ENCODE data around the gene MVB12B. TPM values are rescaled to one million over a fixed set of nuclear protein-coding genes. Genes with fewer than 3 reads are reported as not detected.

Gene MVB12B
- total and polyA plus RNA-seq, 2 of the 13 experiments (the other 11 are each of a cell fraction or from before 2014, with no cell fraction given), result 12.1 to 30.1 TPM

DNA sequence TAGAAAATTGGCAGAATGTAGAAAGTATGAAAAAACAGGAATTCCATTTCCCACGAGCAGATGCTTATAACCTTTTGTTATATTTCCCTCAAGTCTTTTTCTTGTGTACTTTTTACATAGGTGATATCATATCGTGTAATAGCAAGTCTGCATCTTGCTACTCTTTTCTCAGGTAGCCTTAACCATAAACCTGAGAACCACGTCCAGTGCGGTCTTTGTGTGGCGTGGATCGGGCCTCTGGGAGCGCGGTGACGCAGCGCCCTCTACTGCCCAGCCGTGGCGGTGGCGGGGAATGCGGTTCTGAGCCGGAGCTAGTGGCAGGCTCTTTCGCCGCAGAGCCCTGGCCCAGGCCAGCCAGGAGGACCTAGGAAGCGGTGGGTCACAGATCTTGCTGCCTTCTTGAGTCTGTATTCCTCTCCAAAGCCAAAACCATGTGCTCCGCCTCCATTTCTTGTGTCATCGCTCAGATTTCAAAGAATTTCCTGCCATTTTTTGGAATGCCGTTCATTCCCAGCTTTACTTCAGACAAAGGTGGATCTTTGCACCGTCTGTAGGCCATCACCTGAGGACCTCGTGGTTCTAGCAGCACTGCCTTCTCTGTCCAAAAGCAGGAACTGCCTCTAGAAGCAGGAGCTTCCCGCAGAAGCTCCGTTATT, 71.9 kb downstream of the MVB12B start (continued):
- TF ChIP-seq ZBTB2 (CRISPR knock-in tag; IDR thresholded peaks at IDR 0.05; ENCODE audit: low read depth) (no peak), TOPORS (CRISPR knock-in tag; IDR thresholded peaks at IDR 0.05) (no peak), TIGD3 (CRISPR knock-in tag; IDR thresholded peaks at IDR 0.05; ENCODE audit: borderline replicate concordance) (no peak), FOXJ3 (CRISPR knock-in tag; IDR thresholded peaks at IDR 0.05; ENCODE audit: borderline replicate concordance) (no peak), ZNF784 (CRISPR knock-in tag; IDR thresholded peaks at IDR 0.05; ENCODE audit: borderline replicate concordance) (no peak), FOXA1 (IDR thresholded peaks at IDR 0.05) (no peak), FOXA1 (CRISPR knock-in tag; IDR thresholded peaks at IDR 0.05) (no peak), ATM (IDR thresholded peaks at IDR 0.05; ENCODE audit: borderline replicate concordance) (no peak), ZNF674 (CRISPR knock-in tag; IDR thresholded peaks at IDR 0.05; ENCODE audit: low read depth) (no peak), ELF1 (CRISPR knock-in tag; IDR thresholded peaks at IDR 0.05) (no peak), ELK4 (CRISPR knock-in tag; IDR thresholded peaks at IDR 0.05; ENCODE audit: borderline replicate concordance) (no peak)
- TF ChIP-seq, protein P1, sequence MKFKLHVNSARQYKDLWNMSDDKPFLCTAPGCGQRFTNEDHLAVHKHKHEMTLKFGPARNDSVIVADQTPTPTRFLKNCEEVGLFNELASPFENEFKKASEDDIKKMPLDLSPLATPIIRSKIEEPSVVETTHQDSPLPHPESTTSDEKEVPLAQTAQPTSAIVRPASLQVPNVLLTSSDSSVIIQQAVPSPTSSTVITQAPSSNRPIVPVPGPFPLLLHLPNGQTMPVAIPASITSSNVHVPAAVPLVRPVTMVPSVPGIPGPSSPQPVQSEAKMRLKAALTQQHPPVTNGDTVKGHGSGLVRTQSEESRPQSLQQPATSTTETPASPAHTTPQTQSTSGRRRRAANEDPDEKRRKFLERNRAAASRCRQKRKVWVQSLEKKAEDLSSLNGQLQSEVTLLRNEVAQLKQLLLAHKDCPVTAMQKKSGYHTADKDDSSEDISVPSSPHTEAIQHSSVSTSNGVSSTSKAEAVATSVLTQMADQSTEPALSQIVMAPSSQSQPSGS (CRISPR knock-in tag; IDR thresholded peaks at IDR 0.05), result 0 out of 2 replicates have a peak, but pooled peaks have one; percentile 17
- TF ChIP-seq, protein P2, sequence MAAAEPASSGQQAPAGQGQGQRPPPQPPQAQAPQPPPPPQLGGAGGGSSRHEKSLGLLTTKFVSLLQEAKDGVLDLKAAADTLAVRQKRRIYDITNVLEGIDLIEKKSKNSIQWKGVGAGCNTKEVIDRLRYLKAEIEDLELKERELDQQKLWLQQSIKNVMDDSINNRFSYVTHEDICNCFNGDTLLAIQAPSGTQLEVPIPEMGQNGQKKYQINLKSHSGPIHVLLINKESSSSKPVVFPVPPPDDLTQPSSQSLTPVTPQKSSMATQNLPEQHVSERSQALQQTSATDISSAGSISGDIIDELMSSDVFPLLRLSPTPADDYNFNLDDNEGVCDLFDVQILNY (CRISPR knock-in tag; conservative IDR thresholded peaks at IDR 0.05), result no peak
- TF ChIP-seq, protein P3, sequence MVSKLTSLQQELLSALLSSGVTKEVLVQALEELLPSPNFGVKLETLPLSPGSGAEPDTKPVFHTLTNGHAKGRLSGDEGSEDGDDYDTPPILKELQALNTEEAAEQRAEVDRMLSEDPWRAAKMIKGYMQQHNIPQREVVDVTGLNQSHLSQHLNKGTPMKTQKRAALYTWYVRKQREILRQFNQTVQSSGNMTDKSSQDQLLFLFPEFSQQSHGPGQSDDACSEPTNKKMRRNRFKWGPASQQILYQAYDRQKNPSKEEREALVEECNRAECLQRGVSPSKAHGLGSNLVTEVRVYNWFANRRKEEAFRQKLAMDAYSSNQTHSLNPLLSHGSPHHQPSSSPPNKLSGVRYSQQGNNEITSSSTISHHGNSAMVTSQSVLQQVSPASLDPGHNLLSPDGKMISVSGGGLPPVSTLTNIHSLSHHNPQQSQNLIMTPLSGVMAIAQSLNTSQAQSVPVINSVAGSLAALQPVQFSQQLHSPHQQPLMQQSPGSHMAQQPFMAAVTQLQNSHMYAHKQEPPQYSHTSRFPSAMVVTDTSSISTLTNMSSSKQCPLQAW (CRISPR knock-in tag; IDR thresholded peaks at IDR 0.05), result no peak
- TF ChIP-seq, protein P4, sequence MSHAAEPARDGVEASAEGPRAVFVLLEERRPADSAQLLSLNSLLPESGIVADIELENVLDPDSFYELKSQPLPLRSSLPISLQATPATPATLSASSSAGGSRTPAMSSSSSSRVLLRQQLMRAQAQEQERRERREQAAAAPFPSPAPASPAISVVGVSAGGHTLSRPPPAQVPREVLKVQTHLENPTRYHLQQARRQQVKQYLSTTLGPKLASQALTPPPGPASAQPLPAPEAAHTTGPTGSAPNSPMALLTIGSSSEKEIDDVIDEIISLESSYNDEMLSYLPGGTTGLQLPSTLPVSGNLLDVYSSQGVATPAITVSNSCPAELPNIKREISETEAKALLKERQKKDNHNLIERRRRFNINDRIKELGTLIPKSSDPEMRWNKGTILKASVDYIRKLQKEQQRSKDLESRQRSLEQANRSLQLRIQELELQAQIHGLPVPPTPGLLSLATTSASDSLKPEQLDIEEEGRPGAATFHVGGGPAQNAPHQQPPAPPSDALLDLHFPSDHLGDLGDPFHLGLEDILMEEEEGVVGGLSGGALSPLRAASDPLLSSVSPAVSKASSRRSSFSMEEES (CRISPR knock-in tag; IDR thresholded peaks at IDR 0.05), result no peak
